ENCODE results near the gene DDX24.
A peak's percentile ranks its signal among the peaks of the same experiment; 100 is the strongest.

DDX24 gene

DNA sequence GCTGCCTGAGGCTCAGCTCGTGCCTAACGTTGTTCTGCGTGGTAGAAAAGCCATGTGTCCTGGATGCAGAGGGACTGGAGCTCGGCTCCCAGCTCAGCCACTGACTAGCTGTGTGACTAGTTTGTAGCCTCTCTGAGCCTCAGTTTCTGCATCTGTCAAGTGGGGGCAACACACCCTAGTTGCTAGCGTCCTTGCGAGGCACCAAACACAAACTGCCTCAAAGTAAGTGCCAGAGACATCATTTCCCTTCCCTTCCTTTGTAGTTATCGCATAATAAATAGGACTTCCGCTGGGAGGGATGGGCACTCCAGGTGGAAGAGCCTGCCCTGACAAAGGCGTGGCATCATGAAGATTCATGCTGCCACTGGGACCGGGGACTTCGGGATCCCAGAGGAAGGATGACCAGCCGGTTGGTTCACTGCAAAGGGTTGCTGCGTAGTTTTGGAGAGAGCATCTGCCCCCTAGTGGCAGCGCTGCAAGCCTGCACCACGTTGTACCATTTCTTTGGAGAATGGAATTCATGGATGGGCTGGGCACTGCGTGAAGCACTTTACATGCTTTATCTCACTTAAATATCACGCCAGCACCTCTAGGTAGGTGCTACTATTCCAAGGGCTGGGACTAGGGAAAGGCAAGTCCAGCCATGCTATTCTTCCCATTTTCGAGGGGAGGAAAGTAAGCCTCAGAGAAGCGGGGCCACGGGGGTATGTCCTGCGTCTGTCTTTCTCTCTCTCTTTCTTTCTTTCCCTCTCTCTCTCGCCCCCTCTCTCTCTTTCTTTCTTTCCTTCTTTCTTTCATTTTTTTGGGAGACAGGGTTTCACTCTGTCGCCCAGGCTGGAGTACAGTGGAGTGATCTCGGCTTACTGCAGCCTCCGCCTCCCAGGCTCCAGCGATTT lies 79.3 kb downstream of the DDX24 start:
- Histone ChIP-seq H3K23ac (ENCODE audit: low read length) (no peak overlapping the region), H3K79me1 (ENCODE audit: low read length) (no peaks in the 10 kb centered on the region), H3K79me2 (ENCODE audit: control insufficient read depth, insufficient read depth, low read length) (no peaks in the 10 kb centered on the region), H3K4me3 (ENCODE audit: low read length) (no peak overlapping the region), H3K27me3 (ENCODE audit: insufficient read depth, low read length, poor library complexity) (no peaks in the 10 kb centered on the region), H3K27ac (ENCODE audit: low read depth, low read length) (no peak overlapping the region), H3K18ac (ENCODE audit: low read length) (no peak overlapping the region), H2AK5ac (ENCODE audit: low read length) (no peak overlapping the region), H3K9ac (ENCODE audit: low read length) (no peak overlapping the region), H4K8ac (ENCODE audit: low read depth, low read length) (no peak overlapping the region), H3K56ac (ENCODE audit: low read length) (no peak overlapping the region), H3K4me1 (ENCODE audit: control insufficient read depth, low read depth, low read length) (no peaks in the 10 kb centered on the region), H3K4ac (ENCODE audit: low read depth, low read length) (no peak overlapping the region), H2BK15ac (replicated peaks; ENCODE audit: low read depth) (no peak overlapping the region), H3K36me3 (ENCODE audit: control insufficient read depth, insufficient read depth, low read length) (no peaks in the 10 kb centered on the region), H4K5ac (ENCODE audit: low read length) (no peak overlapping the region), H2BK5ac (ENCODE audit: low read length) (no peak overlapping the region), H2BK120ac (ENCODE audit: low read depth, low read length) (no peak overlapping the region), H3K4me2 (ENCODE audit: low read length) (no peak overlapping the region)
- WGBS (ENCODE audit: extremely low coverage, insufficient coverage, low lambda C conversion rate), result no CpG with 5 or more reads among the region's 26 CpGs
- DNase-seq, result peak; percentile 87

GRCh38 chr14:94001016-94001415 lies 80.0 kb downstream of the DDX24 start:
- WGBS (ENCODE audit: extremely low coverage, insufficient coverage, low lambda C conversion rate), result no CpG with 5 or more reads among the region's 13 CpGs
- Histone ChIP-seq H3K27me3 (ENCODE audit: insufficient read depth, low read length, poor library complexity) (no peaks in the 10 kb centered on the region), H3K4me1 (ENCODE audit: control insufficient read depth, low read depth, low read length) (no peaks in the 10 kb centered on the region)

GRCh38 chr14:94000267-94000666 lies 80.7 kb downstream of the DDX24 start:
- Histone ChIP-seq H2AK5ac (ENCODE audit: low read length) (no peak overlapping the region), H3K27me3 (ENCODE audit: insufficient read depth, low read length, poor library complexity) (no peaks in the 10 kb centered on the region), H3K27ac (ENCODE audit: low read depth, low read length) (no peak overlapping the region), H3K23ac (ENCODE audit: low read length) (no peak overlapping the region), H3K79me1 (ENCODE audit: low read length) (no peaks in the 10 kb centered on the region), H3K9ac (ENCODE audit: low read length) (no peak overlapping the region), H2BK5ac (ENCODE audit: low read length) (no peak overlapping the region), H3K56ac (ENCODE audit: low read length) (no peak overlapping the region), H3K18ac (ENCODE audit: low read length) (no peak overlapping the region), H3K4me2 (ENCODE audit: low read length) (no peak overlapping the region), H2BK120ac (ENCODE audit: low read depth, low read length) (no peak overlapping the region), H4K8ac (ENCODE audit: low read depth, low read length) (no peak overlapping the region), H2BK15ac (replicated peaks; ENCODE audit: low read depth) (no peak overlapping the region), H3K79me2 (ENCODE audit: control insufficient read depth, insufficient read depth, low read length) (no peaks in the 10 kb centered on the region), H3K4ac (ENCODE audit: low read depth, low read length) (no peak overlapping the region), H3K36me3 (ENCODE audit: control insufficient read depth, insufficient read depth, low read length) (no peaks in the 10 kb centered on the region), H4K5ac (ENCODE audit: low read length) (no peak overlapping the region), H3K4me1 (ENCODE audit: control insufficient read depth, low read depth, low read length) (no peaks in the 10 kb centered on the region), H3K4me3 (ENCODE audit: low read length) (no peak overlapping the region)
- WGBS (ENCODE audit: extremely low coverage, insufficient coverage, low lambda C conversion rate), result no CpG with 5 or more reads among the region's 6 CpGs
- DNase-seq, result no peak

More at GRCh38 chr14:94001016-94001415, 80.0 kb downstream of the DDX24 start:
- Histone ChIP-seq H3K23ac (ENCODE audit: low read length) (no peak overlapping the region), H2BK15ac (replicated peaks; ENCODE audit: low read depth) (no peak overlapping the region), H3K27ac (ENCODE audit: low read depth, low read length) (no peak overlapping the region), H3K4me2 (ENCODE audit: low read length) (no peak overlapping the region), H3K36me3 (ENCODE audit: control insufficient read depth, insufficient read depth, low read length) (no peaks in the 10 kb centered on the region), H3K9ac (ENCODE audit: low read length) (no peak overlapping the region), H2AK5ac (ENCODE audit: low read length) (no peak overlapping the region), H3K4ac (ENCODE audit: low read depth, low read length) (no peak overlapping the region), H3K79me2 (ENCODE audit: control insufficient read depth, insufficient read depth, low read length) (no peaks in the 10 kb centered on the region), H2BK5ac (ENCODE audit: low read length) (no peak overlapping the region), H3K79me1 (ENCODE audit: low read length) (no peaks in the 10 kb centered on the region), H4K8ac (ENCODE audit: low read depth, low read length) (no peak overlapping the region), H3K56ac (ENCODE audit: low read length) (no peak overlapping the region), H2BK120ac (ENCODE audit: low read depth, low read length) (no peak overlapping the region), H3K18ac (ENCODE audit: low read length) (no peak overlapping the region), H3K4me3 (ENCODE audit: low read length) (no peak overlapping the region), H4K5ac (ENCODE audit: low read length) (no peak overlapping the region)
- DNase-seq, result no peak

DNA sequence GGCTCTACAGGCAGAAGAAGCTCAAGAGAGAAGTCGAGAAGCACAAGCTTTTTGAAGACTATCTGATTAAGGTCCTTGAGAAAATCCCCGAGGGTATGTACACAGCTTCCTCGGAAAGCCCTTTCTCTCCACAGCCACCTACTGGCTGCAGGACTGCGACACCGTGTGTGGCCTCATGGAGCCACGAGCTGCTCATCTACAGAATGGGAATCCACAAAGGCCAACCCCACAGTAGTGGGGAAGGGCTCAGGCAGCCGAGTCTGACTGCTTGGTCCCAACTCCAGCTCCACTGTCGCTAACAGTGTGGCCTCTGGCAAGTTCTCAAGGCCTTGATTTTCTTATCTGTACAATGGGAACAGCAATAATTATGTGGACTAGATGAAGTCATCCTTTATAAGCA lies 81.4 kb downstream of the DDX24 start:
- Histone ChIP-seq H3K4me2 (ENCODE audit: low read length) (no peak overlapping the region), H4K5ac (ENCODE audit: low read length) (no peak overlapping the region), H3K18ac (ENCODE audit: low read length) (no peak overlapping the region), H3K56ac (ENCODE audit: low read length) (no peak overlapping the region), H3K27me3 (ENCODE audit: insufficient read depth, low read length, poor library complexity) (no peaks in the 10 kb centered on the region), H3K4me3 (ENCODE audit: low read length) (no peak overlapping the region), H3K79me2 (ENCODE audit: control insufficient read depth, insufficient read depth, low read length) (no peaks in the 10 kb centered on the region), H3K4me1 (ENCODE audit: control insufficient read depth, low read depth, low read length) (no peaks in the 10 kb centered on the region), H4K8ac (ENCODE audit: low read depth, low read length) (no peak overlapping the region), H3K79me1 (ENCODE audit: low read length) (no peaks in the 10 kb centered on the region), H3K36me3 (ENCODE audit: control insufficient read depth, insufficient read depth, low read length) (no peaks in the 10 kb centered on the region), H2BK120ac (ENCODE audit: low read depth, low read length) (no peak overlapping the region), H2AK5ac (ENCODE audit: low read length) (no peak overlapping the region), H3K23ac (ENCODE audit: low read length) (no peak overlapping the region), H3K4ac (ENCODE audit: low read depth, low read length) (no peak overlapping the region), H3K27ac (ENCODE audit: low read depth, low read length) (no peak overlapping the region), H2BK15ac (replicated peaks; ENCODE audit: low read depth) (no peak overlapping the region), H3K9ac (ENCODE audit: low read length) (no peak overlapping the region), H2BK5ac (ENCODE audit: low read length) (no peak overlapping the region)
- no CpG with 5 or more reads among the region's 8 CpGs for WGBS (ENCODE audit: extremely low coverage, insufficient coverage, low lambda C conversion rate)
- peak; percentile 46 for DNase-seq

- Histone ChIP-seq H3K23ac (ENCODE audit: low read length) (no peak overlapping the region), H3K9ac (ENCODE audit: low read length) (no peak overlapping the region), H2AK5ac (ENCODE audit: low read length) (no peak overlapping the region), H4K8ac (ENCODE audit: low read depth, low read length) (no peak overlapping the region), H2BK120ac (ENCODE audit: low read depth, low read length) (no peak overlapping the region), H3K4me3 (ENCODE audit: low read length) (no peak overlapping the region), H3K18ac (ENCODE audit: low read length) (no peak overlapping the region), H4K5ac (ENCODE audit: low read length) (no peak overlapping the region), H3K27ac (ENCODE audit: low read depth, low read length) (no peak overlapping the region), H3K79me1 (ENCODE audit: low read length) (no peaks in the 10 kb centered on the region), H2BK15ac (replicated peaks; ENCODE audit: low read depth) (no peak overlapping the region), H2BK5ac (ENCODE audit: low read length) (no peak overlapping the region), H3K4me1 (ENCODE audit: control insufficient read depth, low read depth, low read length) (no peaks in the 10 kb centered on the region), H3K56ac (ENCODE audit: low read length) (no peak overlapping the region), H3K4ac (ENCODE audit: low read depth, low read length) (no peak overlapping the region), H3K27me3 (ENCODE audit: insufficient read depth, low read length, poor library complexity) (no peaks in the 10 kb centered on the region), H3K4me2 (ENCODE audit: low read length) (no peak overlapping the region), H3K79me2 (ENCODE audit: control insufficient read depth, insufficient read depth, low read length) (no peaks in the 10 kb centered on the region), H3K36me3 (ENCODE audit: control insufficient read depth, insufficient read depth, low read length) (no peaks in the 10 kb centered on the region)
- WGBS (ENCODE audit: extremely low coverage, insufficient coverage, low lambda C conversion rate), result no CpG with 5 or more reads among the region's 7 CpGs
- DNase-seq, result no peak
Observed at GRCh38 chr14:93998871-93999403, 82.1 kb downstream of the DDX24 start.

All from mesendoderm (in vitro differentiated cells).